GM21529 (cell line): ENCODE results near the gene KRT3.
"Not testable (repeated sequence)": the region's sequence is repeated elsewhere in the genome, so short reads cannot be mapped to it uniquely, and the experiment has no call there.

Source experiments
- ATAC-seq: cut with Tn5 transposase; IDR thresholded peaks from one replicate; pipeline ENCODE4 v1.9.1; 2021; ENCODE audit not compliant: unreplicated experiment

Gene KRT3

GRCh38 chr12:52763036-52763659 is 32.8 kb downstream of the KRT3 start:
- no peak for ATAC-seq

- ATAC-seq = no peak
Observed at GRCh38 chr12:52761802-52762201, 34.1 kb downstream of the KRT3 start.

DNA sequence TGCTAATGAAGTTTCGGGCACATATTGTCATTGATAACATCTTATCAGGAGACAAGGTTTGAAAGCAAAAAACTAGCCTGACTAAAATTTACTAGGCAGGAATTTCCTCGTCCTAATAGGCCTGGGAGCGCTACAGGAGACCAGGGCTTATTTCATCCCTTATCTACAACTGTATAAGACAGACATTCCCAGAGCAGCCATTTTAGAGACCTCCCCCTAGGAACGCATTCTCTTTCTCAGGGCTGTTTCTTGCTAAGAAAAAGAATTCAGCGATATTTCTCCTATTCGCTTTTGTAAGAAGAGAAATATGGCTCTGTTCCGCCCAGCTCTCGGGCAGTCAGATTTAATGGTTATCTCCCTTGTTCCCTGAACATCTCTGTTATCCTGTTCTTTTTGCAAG is 34.7 kb downstream of the KRT3 start:
- ATAC-seq = not testable (repeated sequence)

DNA sequence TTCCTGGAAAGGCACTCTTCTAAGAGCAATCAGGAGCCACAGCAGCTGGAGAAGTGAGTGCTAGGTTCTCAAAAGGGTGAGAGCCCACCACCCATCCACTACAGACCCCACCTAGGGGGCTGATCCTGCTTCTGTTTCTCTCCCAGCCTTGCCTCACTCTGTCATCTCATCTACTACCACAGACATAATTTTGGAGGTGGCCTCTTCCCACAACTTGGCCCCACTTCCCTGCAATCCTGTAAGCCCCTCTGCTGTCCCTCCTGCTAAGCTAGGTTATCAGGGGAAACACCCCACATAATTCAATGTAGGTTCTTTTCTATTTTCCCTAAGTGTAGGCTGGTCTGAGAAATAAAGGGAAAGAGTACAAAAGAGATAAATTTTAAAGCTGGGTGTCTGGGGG is 35.3 kb downstream of the KRT3 start:
- no peak for ATAC-seq

GRCh38 chr12:52759695-52760094 is 36.2 kb downstream of the KRT3 start:
- no peak for ATAC-seq

DNA sequence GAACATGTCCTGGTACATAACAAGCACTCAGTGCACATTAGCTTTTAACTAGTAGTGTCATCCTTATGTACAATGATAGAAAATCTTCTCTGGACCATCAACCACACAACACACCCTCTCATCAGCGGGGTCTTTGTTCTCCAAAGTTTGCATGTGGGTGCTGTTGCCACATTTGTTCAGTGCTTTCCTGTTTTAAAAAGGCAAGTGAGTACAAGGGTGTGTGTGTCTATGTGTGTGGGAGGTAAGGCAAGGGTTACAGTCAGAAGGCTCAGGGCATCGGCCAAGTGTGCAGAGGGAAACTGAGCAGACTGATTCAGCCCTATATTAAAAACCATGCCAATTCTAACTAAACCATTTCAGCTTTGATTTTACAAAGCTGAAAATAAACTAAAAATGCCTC is 36.7 kb downstream of the KRT3 start:
- ATAC-seq = no peak

- ATAC-seq = no peak
Observed at GRCh38 chr12:52757449-52758176, 38.3 kb downstream of the KRT3 start.

DNA sequence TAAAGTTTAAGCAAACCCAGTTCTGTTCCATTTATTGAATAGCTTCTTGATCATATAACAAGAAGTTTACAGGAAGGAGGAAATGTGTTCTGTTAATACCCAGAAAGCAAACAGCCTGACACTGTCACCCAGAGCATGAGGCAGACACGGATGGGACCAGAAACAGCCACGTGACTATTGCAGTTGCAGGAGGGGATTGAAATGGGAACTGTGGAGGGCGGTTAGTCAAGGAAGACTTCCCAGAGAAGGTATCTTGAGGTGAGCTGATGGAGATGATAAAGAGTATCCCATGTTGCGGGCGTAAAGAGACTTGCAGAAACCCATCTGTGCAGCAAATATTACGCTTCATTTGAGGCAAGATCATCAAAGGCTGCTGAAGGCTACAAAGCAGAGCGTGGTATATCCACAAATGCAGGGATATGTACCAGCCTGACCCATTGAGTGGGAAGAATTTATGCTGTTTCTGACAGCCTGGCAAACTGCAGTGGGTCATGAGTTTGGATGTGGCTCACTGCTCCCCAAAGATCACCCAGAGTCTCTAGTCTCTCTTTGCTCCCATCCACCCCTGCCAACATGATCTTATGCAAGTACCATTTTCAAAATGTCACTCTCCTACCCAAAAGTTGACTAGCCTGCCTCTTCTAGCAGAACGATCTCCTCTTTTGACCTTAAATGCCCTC is 39.5 kb downstream of the KRT3 start:
- no peak for ATAC-seq

GRCh38 chr12:52755533-52755932 is 40.4 kb downstream of the KRT3 start:
- no peak for ATAC-seq

DNA sequence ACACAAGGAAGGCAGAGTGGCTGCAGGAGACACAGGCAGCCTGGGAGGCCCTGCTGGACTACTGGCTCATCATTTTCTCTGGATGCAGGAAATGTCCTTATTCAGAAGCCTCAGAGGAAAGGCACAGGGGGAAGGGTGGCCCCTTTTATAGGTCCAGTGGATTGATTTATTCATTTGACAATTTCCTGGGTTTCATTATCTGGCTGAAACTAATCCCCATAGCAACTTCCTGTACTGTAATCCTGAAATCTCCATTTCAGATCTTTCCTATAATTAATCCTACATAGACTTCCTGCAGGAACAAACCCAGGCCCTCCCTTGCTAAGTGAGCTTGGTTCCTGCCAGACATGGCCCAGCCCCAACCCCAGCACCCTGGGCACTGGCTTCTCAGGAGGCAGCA is 41.8 kb downstream of the KRT3 start:
- ATAC-seq = no peak

DNA sequence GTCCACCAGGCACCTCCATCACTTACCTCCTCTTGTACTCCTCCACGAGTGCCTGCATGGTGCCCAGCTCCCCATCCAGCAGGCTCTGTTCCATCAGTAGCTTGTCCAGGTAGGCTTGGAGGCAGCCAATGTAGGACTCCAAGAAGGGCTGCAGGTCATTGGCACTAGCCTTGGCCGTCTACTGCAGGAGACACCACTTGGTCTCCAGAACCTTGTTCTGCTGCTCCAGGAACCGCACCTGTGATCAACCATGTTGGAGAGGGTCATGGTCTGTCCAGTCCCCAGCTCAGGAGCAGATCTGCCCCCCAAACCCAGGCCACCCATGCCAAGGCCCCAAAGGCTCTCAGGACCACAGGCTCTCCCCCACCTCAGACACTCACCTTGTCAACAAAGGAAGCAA is 42.6 kb downstream of the KRT3 start:
- no peak for ATAC-seq

- ATAC-seq = no peak
Observed at GRCh38 chr12:52752516-52752915, 43.4 kb downstream of the KRT3 start.

GRCh38 chr12:52751795-52752194 is 44.1 kb downstream of the KRT3 start:
- ATAC-seq = no peak

- ATAC-seq = not testable (repeated sequence)
Observed at GRCh38 chr12:52750532-52750931, 45.4 kb downstream of the KRT3 start.

GRCh38 chr12:52749827-52750226 is 46.1 kb downstream of the KRT3 start:
- ATAC-seq = no peak

DNA sequence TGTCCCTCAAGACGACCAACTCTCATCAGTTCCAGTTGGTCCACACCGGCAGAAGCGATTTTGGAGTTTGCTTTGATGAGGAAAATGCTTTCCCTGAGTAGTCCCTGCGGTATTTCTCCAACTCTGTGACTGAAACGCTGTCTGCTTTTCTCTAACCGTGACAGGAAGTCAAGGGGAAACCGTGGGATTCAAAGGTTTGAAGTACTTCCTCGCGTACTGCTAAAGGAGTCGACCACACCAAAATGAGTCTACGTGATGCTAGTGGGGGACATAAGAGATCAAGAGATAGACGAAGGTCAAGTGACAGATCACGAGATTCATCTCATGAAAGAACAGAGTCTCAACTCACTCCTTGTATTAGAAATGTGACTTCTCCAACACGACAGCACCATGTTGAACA is 47.3 kb downstream of the KRT3 start:
- ATAC-seq = no peak

GRCh38 chr12:52745554-52745953 is 50.4 kb downstream of the KRT3 start:
- no peak for ATAC-seq

DNA sequence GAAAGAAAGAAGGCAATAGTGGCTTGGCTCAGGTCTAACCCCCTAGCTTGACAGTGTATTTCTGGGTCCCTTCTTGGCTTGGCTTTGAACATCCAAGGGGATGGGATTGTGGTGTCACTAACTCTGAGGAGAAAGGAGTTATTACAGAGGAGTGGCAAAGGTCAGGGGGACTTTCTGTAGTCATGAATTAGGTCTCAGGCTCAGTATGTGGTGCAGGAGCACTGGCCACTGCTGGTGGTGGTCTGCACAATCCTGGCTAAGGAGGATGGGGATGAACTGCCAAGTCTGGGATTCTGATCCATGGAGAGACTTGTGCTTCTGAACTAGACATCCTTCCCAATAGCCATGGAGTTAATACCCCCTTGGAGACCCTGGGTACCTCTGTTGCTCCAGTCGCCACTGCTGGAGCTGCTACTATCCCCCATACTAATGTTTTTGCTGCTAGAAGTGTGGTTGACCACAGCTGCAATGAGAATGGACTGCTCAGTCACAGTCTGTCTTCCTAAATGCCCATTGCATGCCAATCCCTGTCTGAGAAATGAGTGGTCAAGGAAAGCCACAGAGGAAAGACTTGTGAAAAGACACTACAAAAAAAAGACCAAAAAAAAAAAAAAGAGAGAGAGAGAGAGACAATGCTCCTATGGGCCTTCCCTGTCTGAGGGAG is 51.3 kb downstream of the KRT3 start:
- no peak for ATAC-seq

- ATAC-seq = no peak
Observed at GRCh38 chr12:52742822-52743457, 53.0 kb downstream of the KRT3 start.

DNA sequence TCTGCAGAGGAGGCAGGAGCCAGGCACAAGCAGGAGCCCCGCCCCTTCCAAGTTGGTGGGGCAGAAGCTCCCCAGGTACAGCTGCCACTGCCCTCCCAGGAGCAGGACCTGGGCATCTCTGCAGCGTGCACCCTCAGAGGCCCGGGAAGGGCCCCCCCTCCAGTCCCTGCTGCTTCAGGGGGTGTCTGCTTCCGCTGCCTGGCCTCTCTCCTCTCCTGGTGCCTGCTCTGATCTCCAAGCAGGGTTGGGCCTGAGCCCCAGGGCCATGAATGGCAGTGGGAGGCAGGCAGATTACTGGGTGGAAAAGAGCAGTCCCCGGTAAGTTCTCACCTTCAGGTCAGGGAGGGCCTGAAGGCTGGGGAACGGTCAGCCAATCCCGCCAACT is 53.7 kb downstream of the KRT3 start:
- no peak for ATAC-seq
